Measurements from ENCODE around the gene FBXL14.

- TF ChIP-seq POLR2AphosphoS5 (IDR thresholded peaks at IDR 0.05; ENCODE audit: low read depth, low read length) (no peak), REST (IDR thresholded peaks at IDR 0.05; ENCODE audit: low read depth, low read length) (no peak), FOXM1 (IDR thresholded peaks at IDR 0.05; ENCODE audit: low read depth) (no peak), RAD21 (IDR thresholded peaks at IDR 0.05; ENCODE audit: low read length) (no peak), EP300 (IDR thresholded peaks at IDR 0.05; ENCODE audit: borderline replicate concordance in 1 of 2, low read depth in 1 of 2, low read length in 1 of 2) (no peak), SMC3 (IDR thresholded peaks at IDR 0.05; ENCODE audit: low read depth, low read length) (no peak), CTCF (IDR thresholded peaks at IDR 0.05) (no peak), USF2 (IDR thresholded peaks at IDR 0.05; ENCODE audit: borderline replicate concordance, low read depth, low read length) (no peak), GATA2 (CRISPR knock-in tag; IDR thresholded peaks at IDR 0.05) (no peak), TAF1 (IDR thresholded peaks at IDR 0.05; ENCODE audit: borderline replicate concordance, low read depth, low read length) (no peak)
Observed at GRCh38 chr12:1542599-1542998, 51.8 kb downstream of the FBXL14 start.
